GM12878 (cell line): ENCODE results near the gene CCDC141. TPM values are rescaled to one million over a fixed set of nuclear protein-coding genes. Genes with fewer than 3 reads are reported as not detected.

Source experiments
- ATAC-seq: fragments of 200-7000 bp; cut with Tn5 transposase; 3 replicates; pipeline ENCODE4 v1.9.1; 2020; ENCODE audit warnings: mild to moderate bottlenecking, moderate library complexity
- BruUV-seq: library from RNA; stranded (reverse); fragments of 400-500 nt; replicated peaks from 2 replicates; lab custom pipeline; 2021; lab: Mats Ljungman, UMichigan
- CTCF ChIA-PET: fragments of 300-600 bp; sonication (Branson Sonifier 250); formaldehyde crosslinking; extraction: SDS; loops from one replicate; lab custom pipeline; 2021; ENCODE audit warnings: inconsistent platforms; lab: Yijun Ruan, JAX
- POLR2A ChIA-PET: fragments of 350-600 bp; formaldehyde crosslinking; extraction: SDS; loops from one replicate; lab custom pipeline; 2021; ENCODE audit warnings: inconsistent platforms; lab: Charles Lee
- RAD21 ChIA-PET: fragments of 300-600 bp; sonication (Branson Sonifier 250); formaldehyde crosslinking; loops from one replicate; lab custom pipeline; 2023; ENCODE audit warnings: antibody characterized with exemption; ENCODE audit not compliant: unreplicated experiment; lab: Charles Lee
- SMC1A ChIA-PET: fragments of 300-600 bp; sonication (Branson Sonifier 250); formaldehyde crosslinking; loops from one replicate; lab custom pipeline; 2023; ENCODE audit not compliant: unreplicated experiment, uncharacterized antibody; lab: Charles Lee
- DNase-seq: peaks from one replicate; pipeline ENCODE4 v3.0.0-alpha.2; 2011; ENCODE audit warnings: low read depth, low spot score
- FAIRE-seq: peaks from 3 replicates; lab custom pipeline; 2011; peaks lifted over from hg19 to GRCh38; lab: Jason Lieb, UNC
- H2AFZ ChIP-seq: 2 replicates; pipeline ENCODE4 v1.6.0; 2011; ENCODE audit warnings: low read depth, low read length, control low read depth; ENCODE audit not compliant: control insufficient read depth
- H3K27ac ChIP-seq: 2 replicates; pipeline ENCODE4 v1.5.1; 2011; ENCODE audit warnings: control low read depth; ENCODE audit not compliant: control insufficient read depth, insufficient read depth
- H3K27me3 ChIP-seq, 2 experiments: replicated peaks in 1 of 2; 2 replicates each; pipeline versions ENCODE4 v1.6.0 to v1.6.1; 2011; ENCODE audit warnings: low read length in 1 of 2; ENCODE audit not compliant: control insufficient read depth in 2 of 2, insufficient read depth in 2 of 2
- H3K36me3 ChIP-seq, 2 experiments: 2 replicates each; pipeline ENCODE4 v1.5.1; 2011; ENCODE audit warnings: low read length in 1 of 2; ENCODE audit not compliant: control insufficient read depth in 2 of 2, insufficient read depth in 2 of 2
- H3K4me1 ChIP-seq: 2 replicates; pipeline ENCODE4 v1.6.1; 2011; ENCODE audit warnings: mild to moderate bottlenecking, low read length, moderate library complexity, mixed read lengths; ENCODE audit not compliant: control insufficient read depth, insufficient read depth
- H3K4me2 ChIP-seq: 2 replicates; pipeline ENCODE4 v1.6.0; 2011; ENCODE audit warnings: control low read depth; ENCODE audit not compliant: control insufficient read depth, insufficient read depth
- H3K4me3 ChIP-seq: fragments of 200-600 bp; sonication (generic); 2 replicates; pipeline ENCODE4 v1.5.1; 2016
- H3K79me2 ChIP-seq: 2 replicates; pipeline ENCODE4 v1.6.0; 2011; ENCODE audit warnings: low read length; ENCODE audit not compliant: control insufficient read depth, insufficient read depth
- H3K9ac ChIP-seq: 2 replicates; pipeline ENCODE4 v1.8.0; 2011; ENCODE audit warnings: low read length, control low read depth, mixed read lengths; ENCODE audit not compliant: control insufficient read depth, insufficient read depth
- H3K9me3 ChIP-seq: replicated peaks from 3 replicates; pipeline ENCODE4 v1.5.1; 2011; ENCODE audit warnings: mild to moderate bottlenecking, low read length; ENCODE audit not compliant: control insufficient read depth, insufficient read depth
- H4K20me1 ChIP-seq: 2 replicates; pipeline ENCODE4 v1.6.0; 2011; ENCODE audit not compliant: control insufficient read depth, insufficient read depth
- ATF7 ChIP-seq: fragments of 450-650 bp; IDR thresholded peaks from 2 replicates; pipeline ENCODE4 v1.6.1; 2016; ENCODE audit warnings: low read depth, mild to moderate bottlenecking
- BCL3 ChIP-seq: IDR thresholded peaks from 2 replicates; pipeline ENCODE4 v1.6.1; 2011; ENCODE audit warnings: borderline replicate concordance, low read depth, mild to moderate bottlenecking, moderate library complexity, low read length; ENCODE audit not compliant: insufficient read depth, poor library complexity, severe bottlenecking
- E2F4 ChIP-seq: IDR thresholded peaks from 2 replicates; pipeline ENCODE4 v1.6.1; 2012; ENCODE audit warnings: low read depth, low read length, improper control_type of control experiment
- ETV6 ChIP-seq, 2 experiments: fragments of 450-650 bp in 1 of 2; IDR thresholded peaks in 1 of 2; conservative IDR thresholded peaks in 1 of 2; 2 replicates each; pipeline ENCODE4 v1.6.1; 2014; ENCODE audit warnings: antibody characterized with exemption in 1 of 2, borderline replicate concordance in 1 of 2, low read depth in 1 of 2, mild to moderate bottlenecking in 1 of 2, moderate library complexity in 1 of 2
- FOS ChIP-seq: IDR thresholded peaks from 3 replicates; pipeline ENCODE4 v1.6.1; 2011; ENCODE audit warnings: borderline replicate concordance; ENCODE audit not compliant: insufficient read length; ENCODE audit errors: extremely low read depth
- IRF3 ChIP-seq: fragments of 450-650 bp; IDR thresholded peaks from 2 replicates; pipeline ENCODE4 v1.6.1; 2014; ENCODE audit warnings: mild to moderate bottlenecking
- MTA3 ChIP-seq: IDR thresholded peaks from 2 replicates; pipeline ENCODE4 v1.6.1; 2012; ENCODE audit warnings: low read length, inconsistent platforms, borderline replicate concordance
- NR2C1 ChIP-seq: fragments of 450-650 bp; IDR thresholded peaks from 2 replicates; pipeline ENCODE4 v1.6.1; 2017; ENCODE audit warnings: antibody characterized with exemption, mild to moderate bottlenecking, moderate library complexity
- POLR2AphosphoS2 ChIP-seq: IDR thresholded peaks from 2 replicates; pipeline ENCODE4 v1.6.1; 2011; ENCODE audit warnings: low read depth, mild to moderate bottlenecking, low read length, improper control_type of control experiment, moderate library complexity
- POLR2AphosphoS5 ChIP-seq: IDR thresholded peaks from 2 replicates; pipeline ENCODE4 v1.6.1; 2011; ENCODE audit warnings: mild to moderate bottlenecking, low read length, inconsistent platforms
- SMAD5 ChIP-seq: IDR thresholded peaks from 2 replicates; pipeline ENCODE4 v1.6.1; 2016; ENCODE audit warnings: antibody characterized with exemption, low read depth
- SMC3 ChIP-seq: IDR thresholded peaks from 2 replicates; pipeline ENCODE4 v1.6.1; 2011; ENCODE audit warnings: low read length, improper control_type of control experiment, borderline replicate concordance
- SUZ12 ChIP-seq: fragments of 200-600 bp; sonication (generic); IDR thresholded peaks from one replicate; pipeline ENCODE4 v1.6.1; 2018; ENCODE audit warnings: antibody characterized with exemption, mild to moderate bottlenecking; ENCODE audit not compliant: unreplicated experiment
- TCF12 ChIP-seq: IDR thresholded peaks from 2 replicates; pipeline ENCODE4 v1.6.1; 2011; ENCODE audit warnings: low read depth, mild to moderate bottlenecking, low read length
- ZBTB33 ChIP-seq: fragments of 450-650 bp; IDR thresholded peaks from 2 replicates; pipeline ENCODE4 v1.6.1; 2017; ENCODE audit warnings: mild to moderate bottlenecking
- ZNF217 ChIP-seq: fragments of 450-650 bp; IDR thresholded peaks from 2 replicates; pipeline ENCODE4 v1.6.1; 2017; ENCODE audit warnings: antibody characterized with exemption, mild to moderate bottlenecking
- ZNF622 ChIP-seq: fragments of 450-650 bp; IDR thresholded peaks from 2 replicates; pipeline ENCODE4 v1.6.1; 2017; ENCODE audit warnings: mild to moderate bottlenecking, inconsistent platforms
- WGBS: methylation state at CpG from one replicate; pipeline ENCODE4 v1.1.6; 2016; ENCODE audit warnings: low lambda C conversion rate; ENCODE audit not compliant: insufficient replicate concordance, insufficient coverage; ENCODE audit errors: missing lambda C conversion rate; 5-methylcytosine and 5-hydroxymethylcytosine counted together
- in situ Hi-C: fragments of 300-500 bp; cut with MboI; formaldehyde crosslinking; loops from 9 replicates; pipeline ENCODE4 v1.14.3; 2018; ENCODE audit warnings: mixed read lengths
- intact Hi-C: fragments of 100-400 bp; cut with micrococcal nuclease; formaldehyde crosslinking; loops from one replicate; pipeline ENCODE4 v1.14.2; 2022; ENCODE audit not compliant: unreplicated experiment
- polyA plus RNA-seq, 11 experiments: library from polyadenylated mRNA; depleted of rRNA in 4 of 11; unstranded in 6 of 11; stranded (reverse) in 5 of 11; fragments of >200 nt; fragmentation: Nextera tagmentation in 4 of 11; fragmentation: Illumina TruSeq in 1 of 11; extraction: Ambion mirVana in 4 of 11; extraction: Trizol in 1 of 11; gene quantifications; 1 replicate in 1 of 11; 2 replicates in 10 of 11; pipeline versions ENCODE4 v1.2.1 to v1.2.3, GENCODE V29; 2011 to 2016; ENCODE audit warnings: inconsistent platforms in 2 of 11, missing spikeins in 2 of 11, low read depth in 1 of 11
- total RNA-seq, 4 experiments: library from RNA; depleted of rRNA in 3 of 4; stranded (reverse); fragments of >200 nt in 3 of 4; fragmentation: Illumina TruSeq in 1 of 4; extraction: Trizol in 1 of 4; gene quantifications; 2 replicates each; pipeline versions ENCODE4 v1.2.1 to v1.2.3, GENCODE V29; 2013 to 2021

CCDC141 gene
- total and polyA plus RNA-seq, 10 of the 15 experiments (the other 5 are each of a cell fraction or from before 2014, with no cell fraction given): 0.84 to 12.5 (median 3.6) TPM

GRCh38 chr2:178882666-178883440 lies 167.1 kb downstream of the CCDC141 start (continued):
- no peak for TF ChIP-seq E2F4
- TF ChIP-seq MTA3: no peak
- no peak for TF ChIP-seq ZBTB33
- TF ChIP-seq SMAD5: no peak

DNA sequence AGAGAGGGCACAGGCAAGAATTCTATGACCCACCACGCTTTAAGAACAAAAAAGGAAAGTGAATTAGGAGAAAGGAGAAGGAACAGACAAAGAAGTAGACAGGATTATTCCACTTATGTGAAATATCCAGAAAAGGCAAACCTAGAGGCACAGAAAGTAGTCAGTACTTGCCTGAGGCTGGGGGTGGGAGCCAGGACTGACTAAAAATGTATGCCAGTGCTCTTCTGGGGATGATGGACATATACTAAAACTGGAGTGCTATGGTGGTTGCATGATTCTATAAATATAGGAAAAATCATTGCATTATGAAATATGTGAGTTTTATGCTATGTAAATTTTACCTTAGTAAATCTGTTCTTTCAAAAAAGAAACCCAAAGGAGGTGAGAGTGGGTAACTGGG lies 168.9 kb downstream of the CCDC141 start:
- FAIRE-seq: no peak
- in situ Hi-C loops: no loop called here
- ChIA-PET RAD21 (interaction anchor here (0.8 to 2.0 kb wide), 2 partner anchors 119 to 248 kb away, joined by 4 to 5 read pairs; no protein-coding TSS in a partner anchor), SMC1A (interaction anchor here (1.2 to 1.7 kb wide), 6 partner anchors 8 to 249 kb away, joined by 3 to 5 read pairs (median 3); no protein-coding TSS in a partner anchor), CTCF (interaction anchor here (0.8 to 5.2 kb wide), 5 partner anchors 9 to 530 kb away, joined by 3 to 26 read pairs (median 3); no protein-coding TSS in a partner anchor), POLR2A (no interaction called here)
- no TSS peak for BruUV-seq
- no peak for DNase-seq
- no peaks in the 10 kb centered on the region for H3K79me2 ChIP-seq
- H3K27me3 ChIP-seq: no peaks in the 10 kb centered on the region
- no peak overlapping the region for H3K4me2 ChIP-seq
- no peaks in the 10 kb centered on the region; a peak in 1 of 4 replicates for H3K36me3 ChIP-seq
- no peaks in the 10 kb centered on the region for H4K20me1 ChIP-seq
- no peaks in the 10 kb centered on the region for H3K4me1 ChIP-seq
- H3K9ac ChIP-seq: no peak overlapping the region
- no peak for ATAC-seq
- H3K9me3 ChIP-seq: no peaks in the 10 kb centered on the region
- no peak overlapping the region for H3K27ac ChIP-seq
- no peak overlapping the region for H2AFZ ChIP-seq
- H3K4me3 ChIP-seq: no peak overlapping the region
- WGBS: 0% methylated on average over 1 of the region's 1 CpG
- intact Hi-C loops: no loop called here
- TF ChIP-seq SUZ12 (no peak), ZNF217 (no peak), IRF3 (no peak), POLR2AphosphoS2 (no peak), POLR2AphosphoS5 (no peak), ZNF622 (no peak), NR2C1 (no peak), SMC3 (no peak), TCF12 (no peak), ATF7 (no peak), ETV6 (conservative IDR thresholded peaks at IDR 0.05 in 1 of 2, IDR thresholded peaks at IDR 0.05 in 1 of 2; ENCODE audit: borderline replicate concordance in 1 of 2, low read depth in 1 of 2) (no peak), FOS (no peak), BCL3 (no peak)
